Measurements from ENCODE around the gene TRIM14. TPM values are rescaled to one million over a fixed set of nuclear protein-coding genes. Genes with fewer than 3 reads are reported as not detected.
A peak's percentile ranks its signal among the peaks of the same experiment; 100 is the strongest.

The TRIM14 gene
- total and polyA plus RNA-seq, 2 of the 13 experiments (the other 11 are each of a cell fraction or from before 2014, with no cell fraction given) = 9.2 to 13.0 TPM

GRCh38 chr9:98118640-98119601, at the start of gene TRIM14 (continued):
- TF ChIP-seq ZNF780A (CRISPR knock-in tag; IDR thresholded peaks at IDR 0.05) (no peak), EEA1 (CRISPR knock-in tag; IDR thresholded peaks at IDR 0.05; ENCODE audit: borderline replicate concordance) (peak; percentile 82; the same call in 1 of the 2 replicates), NFRKB (IDR thresholded peaks at IDR 0.05) (no peak), ZNF501 (CRISPR knock-in tag; IDR thresholded peaks at IDR 0.05) (peak; percentile 85), RCOR2 (CRISPR knock-in tag; IDR thresholded peaks at IDR 0.05) (no peak), TFAP4 (IDR thresholded peaks at IDR 0.05; ENCODE audit: borderline replicate concordance, low read depth) (peak; percentile 22; the same call in 1 of the 2 replicates), NBN (conservative IDR thresholded peaks at IDR 0.05) (no peak), ETS1 (CRISPR knock-in tag; IDR thresholded peaks at IDR 0.05) (no peak), ZNF224 (CRISPR knock-in tag; IDR thresholded peaks at IDR 0.05) (peak; percentile 96), ZFP62 (CRISPR knock-in tag; IDR thresholded peaks at IDR 0.05) (no peak), PTBP1 (IDR thresholded peaks at IDR 0.05; ENCODE audit: low read depth, low read length, poor library complexity, severe bottlenecking) (no peak), ZNF687 (CRISPR knock-in tag; IDR thresholded peaks at IDR 0.05) (peak; percentile 98), MEIS1 (CRISPR knock-in tag; IDR thresholded peaks at IDR 0.05; ENCODE audit: borderline replicate concordance) (0 out of 2 replicates have a peak, but pooled peaks have one; percentile 20), MAFG (CRISPR knock-in tag; IDR thresholded peaks at IDR 0.05) (no peak), ZFP1 (CRISPR knock-in tag; IDR thresholded peaks at IDR 0.05) (no peak), NAIF1 (CRISPR knock-in tag; IDR thresholded peaks at IDR 0.05; ENCODE audit: borderline replicate concordance) (no peak), ZNF709 (CRISPR knock-in tag; IDR thresholded peaks at IDR 0.05) (peak; percentile 82; the same call in 1 of the 2 replicates), HMGA1 (CRISPR knock-in tag; conservative IDR thresholded peaks at IDR 0.05) (no peak), TARDBP (CRISPR knock-in tag; IDR thresholded peaks at IDR 0.05) (peak; percentile 66), MYNN (CRISPR knock-in tag; IDR thresholded peaks at IDR 0.05; ENCODE audit: low read depth) (no peak), ZNF230 (CRISPR knock-in tag; IDR thresholded peaks at IDR 0.05) (no peak; the same call in 1 of the 2 replicates), IKZF5 (CRISPR knock-in tag; IDR thresholded peaks at IDR 0.05) (no peak), ZNF329 (CRISPR knock-in tag; IDR thresholded peaks at IDR 0.05; ENCODE audit: low read depth) (peak; percentile 64; the same call in 1 of the 2 replicates), SCMH1 (CRISPR knock-in tag; IDR thresholded peaks at IDR 0.05; ENCODE audit: borderline replicate concordance) (no peak)

All from HepG2 (cell line).